Endothelial cell of umbilical vein (primary cell): ENCODE data around the gene KCNH8. TPM values are rescaled to one million over a fixed set of nuclear protein-coding genes. Genes with fewer than 3 reads are reported as not detected.

Experiments
- BruUV-seq: library from RNA; stranded (reverse); fragments of 400-500 nt; replicated peaks from 2 replicates; lab custom pipeline; 2021; lab: Mats Ljungman, UMichigan
- CTCF ChIA-PET: fragments of 300-600, 350-600 bp; sonication (Branson Sonifier 250); formaldehyde crosslinking; loops from one replicate; lab custom pipeline; 2021; ENCODE audit warnings: antibody characterized with exemption, inconsistent platforms; lab: Charles Lee
- POLR2A ChIA-PET: fragments of 300-600, 350-600 bp; sonication (Branson Sonifier 250); formaldehyde crosslinking; loops from one replicate; lab custom pipeline; 2021; ENCODE audit warnings: antibody characterized with exemption, inconsistent platforms; lab: Charles Lee
- DNase-seq: peaks from one replicate; pipeline ENCODE4 v3.0.0-alpha.2; 2011; ENCODE audit warnings: low read depth, low spot score
- FAIRE-seq: peaks from 2 replicates; lab custom pipeline; 2011; peaks lifted over from hg19 to GRCh38; lab: Jason Lieb, UNC
- H2AFZ ChIP-seq: 2 replicates; pipeline ENCODE4 v1.6.0; 2012; ENCODE audit warnings: low read depth, low read length, control low read depth, inconsistent platforms
- H3K27ac ChIP-seq: 2 replicates; pipeline ENCODE4 v1.5.1; 2011; ENCODE audit warnings: low read depth, mild to moderate bottlenecking, control low read depth, low read length, moderate library complexity; ENCODE audit not compliant: insufficient read depth
- H3K27me3 ChIP-seq, 2 experiments: 2 replicates each; pipeline versions ENCODE4 v1.6.0 to v1.6.1; 2011; ENCODE audit warnings: low read length in 2 of 2, mixed read lengths in 1 of 2; ENCODE audit not compliant: control insufficient read depth in 2 of 2, insufficient read depth in 2 of 2
- H3K36me3 ChIP-seq, 2 experiments: 2 replicates in 1 of 2; 3 replicates in 1 of 2; pipeline ENCODE4 v1.5.1; 2011; ENCODE audit warnings: low read length in 2 of 2, mild to moderate bottlenecking in 1 of 2, moderate library complexity in 1 of 2; ENCODE audit not compliant: control insufficient read depth in 2 of 2, insufficient read depth in 2 of 2; ENCODE audit errors: extremely low read depth in 1 of 2
- H3K4me1 ChIP-seq: 3 replicates; pipeline ENCODE4 v1.5.1; 2011; ENCODE audit warnings: mild to moderate bottlenecking, low read length; ENCODE audit not compliant: control insufficient read depth, insufficient read depth; ENCODE audit errors: extremely low read depth
- H3K4me2 ChIP-seq: 2 replicates; pipeline ENCODE4 v1.6.1; 2011; ENCODE audit warnings: low read length, control low read depth, mixed read lengths; ENCODE audit not compliant: insufficient read depth
- H3K4me3 ChIP-seq, 3 experiments: fragments of 200-600 bp in 1 of 3; sonication (generic), shearing (Covaris generic) in 1 of 3; replicated peaks in 1 of 3; 2 replicates each; pipeline ENCODE4 v1.5.1; 2011 to 2016; ENCODE audit warnings: control low read depth in 3 of 3, low read length in 3 of 3, mild to moderate bottlenecking in 2 of 3, inconsistent platforms in 1 of 3, low read depth in 1 of 3, moderate library complexity in 1 of 3; ENCODE audit not compliant: insufficient read depth in 1 of 3
- H3K79me2 ChIP-seq: 2 replicates; pipeline ENCODE4 v1.6.0; 2012; ENCODE audit warnings: low read length, inconsistent platforms; ENCODE audit not compliant: control insufficient read depth, insufficient read depth
- H3K9ac ChIP-seq: replicated peaks from 2 replicates; pipeline ENCODE3; 2011; ENCODE audit warnings: low read length, control low read depth; ENCODE audit not compliant: insufficient read depth; ENCODE audit errors: extremely low read depth
- H3K9me1 ChIP-seq: replicated peaks from 3 replicates; pipeline ENCODE4 v1.6.0; 2011; ENCODE audit warnings: mild to moderate bottlenecking, low read length; ENCODE audit not compliant: control insufficient read depth, insufficient read depth; ENCODE audit errors: extremely low read depth
- H3K9me3 ChIP-seq: replicated peaks from 2 replicates; pipeline ENCODE4 v1.5.1; 2012; ENCODE audit warnings: low read length, inconsistent platforms; ENCODE audit not compliant: control insufficient read depth, insufficient read depth
- H4K20me1 ChIP-seq: replicated peaks from 2 replicates; pipeline ENCODE3; 2011; ENCODE audit warnings: mild to moderate bottlenecking, low read length; ENCODE audit not compliant: control insufficient read depth, insufficient read depth; ENCODE audit errors: extremely low read depth
- FOS ChIP-seq: IDR thresholded peaks from 2 replicates; pipeline ENCODE4 v1.6.1; 2011; ENCODE audit warnings: mild to moderate bottlenecking, low read length, moderate library complexity, borderline replicate concordance; ENCODE audit not compliant: insufficient read depth
- GATA2 ChIP-seq: IDR thresholded peaks from 2 replicates; pipeline ENCODE4 v1.7.0; 2011; ENCODE audit warnings: low read depth, mild to moderate bottlenecking, moderate library complexity, mixed read lengths, low read length; ENCODE audit not compliant: insufficient read length, insufficient read depth
- JUN ChIP-seq: IDR thresholded peaks from 2 replicates; pipeline ENCODE4 v1.6.1; 2011; ENCODE audit warnings: borderline replicate concordance, low read depth; ENCODE audit not compliant: insufficient read length, insufficient read depth
- MYC ChIP-seq: IDR thresholded peaks from one replicate; pipeline ENCODE4 v1.6.1; 2011; ENCODE audit warnings: mild to moderate bottlenecking, low read depth, low read length
- POLR2A ChIP-seq: IDR thresholded peaks from 2 replicates; pipeline ENCODE4 v1.6.1; 2012; ENCODE audit warnings: low read depth, mild to moderate bottlenecking, control low read depth, low read length
- POLR2AphosphoS5 ChIP-seq: IDR thresholded peaks from 2 replicates; pipeline ENCODE4 v1.6.1; 2012; ENCODE audit warnings: low read depth, mild to moderate bottlenecking, control low read depth, low read length, moderate library complexity; ENCODE audit not compliant: insufficient read depth
- dilution Hi-C: fragments of 300-500 bp; cut with MboI; formaldehyde crosslinking; loops from one replicate; pipeline ENCODE4 v1.15.0; 2019; ENCODE audit warnings: low sequenced_read_pairs; ENCODE audit not compliant: extremely low pct_ligation_motif_present
- intact Hi-C: fragments of 100-400 bp; cut with micrococcal nuclease; formaldehyde crosslinking; loops from one replicate; pipeline ENCODE4 v1.10.0; 2022
- polyA plus RNA-seq, 4 experiments: library from polyadenylated mRNA; depleted of rRNA in 3 of 4; stranded (reverse) in 3 of 4; unstranded in 1 of 4; fragments of >200 nt; gene quantifications; 2 replicates each; pipeline versions ENCODE4 v1.2.1 to v1.2.3, GENCODE V29; 2011 to 2012; ENCODE audit warnings: missing spikeins in 1 of 4
- total RNA-seq: library from RNA; stranded (reverse); gene quantifications from 2 replicates; pipeline ENCODE4 v1.2.3, GENCODE V29; 2021
- TF ChIP-seq, protein P1 (sequence below), 2 donors: IDR thresholded peaks; 1 replicate in 1 of 2; 2 replicates in 1 of 2; pipeline ENCODE4 v1.5.1; 2011; ENCODE audit warnings: low read length in 2 of 2, mild to moderate bottlenecking in 2 of 2, moderate library complexity in 2 of 2, control low read depth in 1 of 2, inconsistent platforms in 1 of 2, low read depth in 1 of 2; ENCODE audit not compliant: insufficient read depth in 1 of 2; ENCODE audit errors: extremely low read depth in 1 of 2
- TF ChIP-seq, protein P2 (sequence below): IDR thresholded peaks from 2 replicates; pipeline ENCODE4 v1.6.1; 2011; ENCODE audit not compliant: insufficient read depth, insufficient read length

Gene KCNH8
- total and polyA plus RNA-seq, 2 donors (not counting 3 experiments of a cell fraction or from before 2014, with no cell fraction given), result not detected

DNA sequence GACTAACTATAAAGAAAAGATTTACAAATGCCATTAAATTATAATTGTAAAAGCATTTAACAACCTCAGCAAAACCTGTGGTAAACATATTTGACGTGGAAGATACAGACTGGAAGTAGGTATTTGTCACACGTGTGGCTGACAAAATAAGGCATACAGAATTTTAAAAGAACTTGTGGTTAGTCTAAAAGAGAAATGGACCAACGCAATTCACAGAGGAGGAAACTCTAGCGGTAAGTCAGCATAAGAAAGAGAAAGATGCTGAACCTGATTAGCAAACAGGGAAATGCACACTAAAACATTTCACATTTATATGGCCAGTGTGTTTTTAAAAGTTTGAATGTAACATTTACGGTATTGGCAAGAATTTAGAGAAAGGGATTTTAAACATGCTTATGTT lies 35.3 kb downstream of the KCNH8 start:
- FAIRE-seq (no peak), DNase-seq (no peak)
- BruUV-seq, result no TSS peak
- dilution Hi-C loops (no loop called here), intact Hi-C loops (no loop called here)
- H3K79me2 ChIP-seq, result no peaks in the 10 kb centered on the region
- no peaks in the 10 kb centered on the region for H3K36me3 ChIP-seq
- ChIA-PET POLR2A (no interaction called here), CTCF (no interaction called here)
- H3K9me3 ChIP-seq, result no peaks in the 10 kb centered on the region
- no peak overlapping the region for H2AFZ ChIP-seq
- no peak overlapping the region for H3K9ac ChIP-seq
- H3K27me3 ChIP-seq, result no peaks in the 10 kb centered on the region
- no peak overlapping the region for H3K4me2 ChIP-seq
- H3K27ac ChIP-seq, result no peak overlapping the region
- H3K9me1 ChIP-seq, result no peaks in the 10 kb centered on the region
- TF ChIP-seq, protein P1, sequence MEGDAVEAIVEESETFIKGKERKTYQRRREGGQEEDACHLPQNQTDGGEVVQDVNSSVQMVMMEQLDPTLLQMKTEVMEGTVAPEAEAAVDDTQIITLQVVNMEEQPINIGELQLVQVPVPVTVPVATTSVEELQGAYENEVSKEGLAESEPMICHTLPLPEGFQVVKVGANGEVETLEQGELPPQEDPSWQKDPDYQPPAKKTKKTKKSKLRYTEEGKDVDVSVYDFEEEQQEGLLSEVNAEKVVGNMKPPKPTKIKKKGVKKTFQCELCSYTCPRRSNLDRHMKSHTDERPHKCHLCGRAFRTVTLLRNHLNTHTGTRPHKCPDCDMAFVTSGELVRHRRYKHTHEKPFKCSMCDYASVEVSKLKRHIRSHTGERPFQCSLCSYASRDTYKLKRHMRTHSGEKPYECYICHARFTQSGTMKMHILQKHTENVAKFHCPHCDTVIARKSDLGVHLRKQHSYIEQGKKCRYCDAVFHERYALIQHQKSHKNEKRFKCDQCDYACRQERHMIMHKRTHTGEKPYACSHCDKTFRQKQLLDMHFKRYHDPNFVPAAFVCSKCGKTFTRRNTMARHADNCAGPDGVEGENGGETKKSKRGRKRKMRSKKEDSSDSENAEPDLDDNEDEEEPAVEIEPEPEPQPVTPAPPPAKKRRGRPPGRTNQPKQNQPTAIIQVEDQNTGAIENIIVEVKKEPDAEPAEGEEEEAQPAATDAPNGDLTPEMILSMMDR (IDR thresholded peaks at IDR 0.05; ENCODE audit: extremely low read depth in 1 of 2, insufficient read depth in 1 of 2, low read depth in 1 of 2, low read length in 2 of 2), result no peak
- TF ChIP-seq FOS (no peak), GATA2 (no peak), POLR2AphosphoS5 (no peak), MYC (no peak), POLR2A (no peak), JUN (no peak)
- TF ChIP-seq, protein P2, sequence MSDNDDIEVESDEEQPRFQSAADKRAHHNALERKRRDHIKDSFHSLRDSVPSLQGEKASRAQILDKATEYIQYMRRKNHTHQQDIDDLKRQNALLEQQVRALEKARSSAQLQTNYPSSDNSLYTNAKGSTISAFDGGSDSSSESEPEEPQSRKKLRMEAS, result no peak
- no peaks in the 10 kb centered on the region for H3K4me1 ChIP-seq
- no peak overlapping the region for H3K4me3 ChIP-seq
- H4K20me1 ChIP-seq, result no peaks in the 10 kb centered on the region
